WTC11 (cell line): ENCODE results near the gene HECW1. TPM values are rescaled to one million over a fixed set of nuclear protein-coding genes. Genes with fewer than 3 reads are reported as not detected.

Experiments used
- ATAC-seq: fragments of 200-7000 bp; cut with Tn5 transposase; 2 replicates; pipeline ENCODE4 v1.10.0; 2021; ENCODE audit warnings: mild to moderate bottlenecking, moderate library complexity
- CTCF ChIA-PET: fragments of 300-600 bp; sonication (Branson Sonifier 250); formaldehyde crosslinking; loops from one replicate; lab custom pipeline; 2021; ENCODE audit warnings: antibody characterized with exemption; lab: Charles Lee
- POLR2A ChIA-PET: fragments of 350-600 bp; sonication (Branson Sonifier 250); formaldehyde crosslinking; loops from one replicate; lab custom pipeline; 2021; ENCODE audit warnings: antibody characterized with exemption; lab: Charles Lee
- DNase-seq: peaks from one replicate; pipeline ENCODE4 v3.0.0; 2021; ENCODE audit warnings: low spot score
- H3K27ac Mint-ChIP-seq: 2 replicates; pipeline ENCODE4 v1.8.0; 2021; ENCODE audit warnings: mixed read lengths
- H3K27me3 Mint-ChIP-seq: 2 replicates; pipeline ENCODE4 v1.8.0; 2021; ENCODE audit warnings: low read depth, mild to moderate bottlenecking, moderate library complexity, mixed read lengths
- H3K36me3 Mint-ChIP-seq: 2 replicates; pipeline ENCODE4 v1.8.0; 2021; ENCODE audit warnings: mixed read lengths
- H3K4me1 Mint-ChIP-seq: 2 replicates; pipeline ENCODE4 v1.8.0; 2022; ENCODE audit warnings: mixed read lengths
- H3K4me3 Mint-ChIP-seq: 2 replicates; pipeline ENCODE4 v1.8.0; 2021; ENCODE audit warnings: mild to moderate bottlenecking, moderate library complexity, mixed read lengths
- H3K9me3 Mint-ChIP-seq: 2 replicates; pipeline ENCODE4 v1.8.0; 2021; ENCODE audit warnings: mixed read lengths
- ATF1 ChIP-seq: sonication (generic); formaldehyde crosslinking; IDR thresholded peaks from 2 replicates; pipeline ENCODE4 v1.8.1; 2023; ENCODE audit warnings: mild to moderate bottlenecking, moderate library complexity, missing genetic modification reagents
- ATF2 ChIP-seq: sonication (generic); formaldehyde crosslinking; IDR thresholded peaks from 2 replicates; pipeline ENCODE4 v1.8.1; 2022; ENCODE audit warnings: low read depth, missing genetic modification reagents, borderline replicate concordance
- ATF6 ChIP-seq: sonication (generic); formaldehyde crosslinking; IDR thresholded peaks from 2 replicates; pipeline ENCODE4 v1.8.1; 2023; ENCODE audit warnings: mild to moderate bottlenecking, missing genetic modification reagents
- E2F1 ChIP-seq: sonication (generic); formaldehyde crosslinking; IDR thresholded peaks from 2 replicates; pipeline ENCODE4 v1.8.0; 2022; ENCODE audit warnings: mild to moderate bottlenecking, missing genetic modification reagents
- ETV6 ChIP-seq: sonication (generic); formaldehyde crosslinking; IDR thresholded peaks from 2 replicates; pipeline ENCODE4 v1.8.1; 2022; ENCODE audit warnings: mild to moderate bottlenecking, missing genetic modification reagents
- GTF2I ChIP-seq: fragments of 250-450 bp; sonication (Bioruptor Pico); conservative IDR thresholded peaks from 2 replicates; pipeline ENCODE4 v1.4.0; 2021; ENCODE audit warnings: mild to moderate bottlenecking
- MYBL2 ChIP-seq: sonication (generic); formaldehyde crosslinking; IDR thresholded peaks from 2 replicates; pipeline ENCODE4 v1.8.1; 2023; ENCODE audit warnings: mild to moderate bottlenecking, moderate library complexity, missing genetic modification reagents
- NFE2L1 ChIP-seq: sonication (generic); formaldehyde crosslinking; IDR thresholded peaks from 2 replicates; pipeline ENCODE4 v1.8.1; 2023; ENCODE audit warnings: missing genetic modification reagents
- NR1H2 ChIP-seq: sonication (generic); formaldehyde crosslinking; IDR thresholded peaks from 2 replicates; pipeline ENCODE4 v1.9.0; 2021; ENCODE audit warnings: mild to moderate bottlenecking, moderate library complexity, missing genetic modification reagents
- SMAD3 ChIP-seq: sonication (generic); formaldehyde crosslinking; IDR thresholded peaks from 2 replicates; pipeline ENCODE4 v1.8.0; 2022; ENCODE audit warnings: missing genetic modification reagents, mild to moderate bottlenecking, borderline replicate concordance
- TP53 ChIP-seq: sonication (generic); formaldehyde crosslinking; IDR thresholded peaks from 2 replicates; pipeline ENCODE4 v1.8.1; 2023; ENCODE audit warnings: mild to moderate bottlenecking, missing genetic modification reagents
- USF1 ChIP-seq: sonication (generic); formaldehyde crosslinking; IDR thresholded peaks from 2 replicates; pipeline ENCODE4 v1.8.0; 2022; ENCODE audit warnings: mild to moderate bottlenecking, missing genetic modification reagents
- ZBTB21 ChIP-seq: sonication (generic); formaldehyde crosslinking; IDR thresholded peaks from 2 replicates; pipeline ENCODE4 v1.8.1; 2023; ENCODE audit warnings: mild to moderate bottlenecking, missing genetic modification reagents, borderline replicate concordance
- ZNF219 ChIP-seq: sonication (generic); formaldehyde crosslinking; IDR thresholded peaks from 2 replicates; pipeline ENCODE4 v1.8.0; 2023; ENCODE audit warnings: missing genetic modification reagents, mild to moderate bottlenecking, borderline replicate concordance
- ZNF232 ChIP-seq: sonication (generic); formaldehyde crosslinking; IDR thresholded peaks from 2 replicates; pipeline ENCODE4 v1.8.0; 2022; ENCODE audit warnings: mild to moderate bottlenecking, missing genetic modification reagents
- ZNF263 ChIP-seq: sonication (generic); formaldehyde crosslinking; IDR thresholded peaks from 2 replicates; pipeline ENCODE4 v1.8.1; 2022; ENCODE audit warnings: low read depth, mild to moderate bottlenecking, moderate library complexity, missing genetic modification reagents
- ZNF671 ChIP-seq: fragments of 250-450 bp; sonication (Bioruptor Pico); IDR thresholded peaks from 2 replicates; pipeline ENCODE4 v1.8.0; 2021; ENCODE audit warnings: mild to moderate bottlenecking
- total RNA-seq: library from RNA; stranded (reverse); gene quantifications from 3 replicates; pipeline ENCODE4 v1.2.3, GENCODE V29; 2021
- TF ChIP-seq, protein P1 (sequence below): sonication (generic); formaldehyde crosslinking; conservative IDR thresholded peaks from 2 replicates; pipeline ENCODE4 v1.8.1; 2023; ENCODE audit warnings: mild to moderate bottlenecking, low read depth, missing genetic modification reagents, moderate library complexity

Gene HECW1
- total RNA-seq, 1 experiment from 2014 or later = 6.1 TPM

- POLR2A ChIA-PET = no interaction called here
- ATAC-seq = no peak
- H3K4me3 Mint-ChIP-seq = no peak overlapping the region
- H3K36me3 Mint-ChIP-seq = no peaks in the 10 kb centered on the region
- no peak overlapping the region for H3K27ac Mint-ChIP-seq
- TF ChIP-seq ZNF232 (CRISPR knock-in tag) = no peak
- TF ChIP-seq ZNF219 (CRISPR knock-in tag) = no peak
- TF ChIP-seq, protein P1, sequence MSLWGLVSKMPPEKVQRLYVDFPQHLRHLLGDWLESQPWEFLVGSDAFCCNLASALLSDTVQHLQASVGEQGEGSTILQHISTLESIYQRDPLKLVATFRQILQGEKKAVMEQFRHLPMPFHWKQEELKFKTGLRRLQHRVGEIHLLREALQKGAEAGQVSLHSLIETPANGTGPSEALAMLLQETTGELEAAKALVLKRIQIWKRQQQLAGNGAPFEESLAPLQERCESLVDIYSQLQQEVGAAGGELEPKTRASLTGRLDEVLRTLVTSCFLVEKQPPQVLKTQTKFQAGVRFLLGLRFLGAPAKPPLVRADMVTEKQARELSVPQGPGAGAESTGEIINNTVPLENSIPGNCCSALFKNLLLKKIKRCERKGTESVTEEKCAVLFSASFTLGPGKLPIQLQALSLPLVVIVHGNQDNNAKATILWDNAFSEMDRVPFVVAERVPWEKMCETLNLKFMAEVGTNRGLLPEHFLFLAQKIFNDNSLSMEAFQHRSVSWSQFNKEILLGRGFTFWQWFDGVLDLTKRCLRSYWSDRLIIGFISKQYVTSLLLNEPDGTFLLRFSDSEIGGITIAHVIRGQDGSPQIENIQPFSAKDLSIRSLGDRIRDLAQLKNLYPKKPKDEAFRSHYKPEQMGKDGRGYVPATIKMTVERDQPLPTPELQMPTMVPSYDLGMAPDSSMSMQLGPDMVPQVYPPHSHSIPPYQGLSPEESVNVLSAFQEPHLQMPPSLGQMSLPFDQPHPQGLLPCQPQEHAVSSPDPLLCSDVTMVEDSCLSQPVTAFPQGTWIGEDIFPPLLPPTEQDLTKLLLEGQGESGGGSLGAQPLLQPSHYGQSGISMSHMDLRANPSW (CRISPR knock-in tag) = no peak
- TF ChIP-seq ATF6 (CRISPR knock-in tag) = no peak
- TF ChIP-seq ETV6 = no peak
- TF ChIP-seq NR1H2 = no peak
- TF ChIP-seq SMAD3 (CRISPR knock-in tag) = no peak
- no peak for TF ChIP-seq MYBL2 (CRISPR knock-in tag)
- TF ChIP-seq ATF2 (CRISPR knock-in tag) = no peak
- TF ChIP-seq NFE2L1 (CRISPR knock-in tag) = no peak
- TF ChIP-seq ZNF263 (CRISPR knock-in tag) = no peak
- TF ChIP-seq, all 79 proteins: peak for 0
- Mint-ChIP-seq H3K4me1 (peaks cover 33% of the 10 kb centered on the region), H3K27me3 (no peaks in the 10 kb centered on the region), H3K9me3 (no peaks in the 10 kb centered on the region)
- CTCF ChIA-PET = no interaction called here
- DNase-seq = no peak
Measured at GRCh38 chr7:43242628-43243255, 130.3 kb downstream of the HECW1 start.

- ChIA-PET CTCF (interaction anchor here (1.2 to 3.6 kb wide), 4 partner anchors 17 to 303 kb away, joined by 3 to 16 read pairs (median 8); no protein-coding TSS in a partner anchor), POLR2A (no interaction called here)
- Mint-ChIP-seq H3K27ac (no peak overlapping the region), H3K4me3 (no peak overlapping the region), H3K36me3 (no peaks in the 10 kb centered on the region), H3K4me1 (peaks cover 27% of the 10 kb centered on the region), H3K27me3 (no peaks in the 10 kb centered on the region), H3K9me3 (no peaks in the 10 kb centered on the region)
- DNase-seq = no peak
- TF ChIP-seq ATF1 (CRISPR knock-in tag) = no peak
- TF ChIP-seq ZBTB21 = no peak
- TF ChIP-seq E2F1 (CRISPR knock-in tag) = no peak
- TF ChIP-seq SMAD3 (CRISPR knock-in tag) = no peak
- no peak for TF ChIP-seq USF1 (CRISPR knock-in tag)
- no peak for TF ChIP-seq ZNF671 (CRISPR knock-in tag)
- TF ChIP-seq GTF2I = no peak
- TF ChIP-seq TP53 = no peak
- no peak for ATAC-seq
Measured at GRCh38 chr7:43244232-43244631, 131.8 kb downstream of the HECW1 start.
